Measurements from ENCODE around the gene PPIP5K1. TPM values are rescaled to one million over a fixed set of nuclear protein-coding genes. Genes with fewer than 3 reads are reported as not detected.
A peak's percentile ranks its signal among the peaks of the same experiment; 100 is the strongest.

Gene PPIP5K1
- total RNA-seq, 2 experiments from 2014 or later: 48.5 to 55.9 TPM

DNA sequence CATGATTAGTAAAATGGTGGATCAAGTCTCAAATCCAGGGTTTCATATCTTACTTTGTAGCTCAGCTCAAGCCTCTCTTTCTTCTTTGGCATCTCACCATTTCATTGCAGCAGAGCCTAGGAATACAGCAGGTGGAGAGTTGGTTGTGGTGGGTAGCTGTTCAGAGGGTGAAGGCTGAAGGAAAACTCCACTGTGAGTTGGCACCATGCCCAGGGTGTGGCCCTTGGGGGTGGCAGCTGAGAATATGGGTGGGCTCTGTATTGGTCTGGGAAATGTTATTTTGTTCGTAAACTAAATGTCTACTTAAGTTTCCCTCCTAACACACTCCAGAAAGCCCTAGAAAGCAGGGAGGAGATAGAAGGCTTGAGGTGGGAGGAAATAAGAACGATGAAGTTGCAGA, 74.3 kb downstream of the PPIP5K1 start:
- ChIA-PET CTCF (interaction anchor here (1.1 to 6.5 kb wide), 7 partner anchors 10 to 99 kb away, joined by 3 to 66 read pairs (median 5); no protein-coding TSS in a partner anchor), POLR2A (interaction anchor here (0.9 to 1.1 kb wide), 2 partner anchors 9 to 10 kb away, joined by 3 read pairs; no protein-coding TSS in a partner anchor)
- intact Hi-C loops (cut with micrococcal nuclease): no loop called here
- Mint-ChIP-seq H3K27me3 (peaks cover 20% of the 10 kb centered on the region), H3K9me3 (no peaks in the 10 kb centered on the region), H3K27ac (no peak overlapping the region), H3K4me1 (ENCODE audit: low read depth) (peaks cover 41% of the 10 kb centered on the region), H3K4me3 (no peak overlapping the region), H3K36me3 (ENCODE audit: low read depth) (no peaks in the 10 kb centered on the region)
- no peak for TF ChIP-seq CTCF (IDR thresholded peaks at IDR 0.05)
- ATAC-seq: no peak
- no peak for DNase-seq

DNA sequence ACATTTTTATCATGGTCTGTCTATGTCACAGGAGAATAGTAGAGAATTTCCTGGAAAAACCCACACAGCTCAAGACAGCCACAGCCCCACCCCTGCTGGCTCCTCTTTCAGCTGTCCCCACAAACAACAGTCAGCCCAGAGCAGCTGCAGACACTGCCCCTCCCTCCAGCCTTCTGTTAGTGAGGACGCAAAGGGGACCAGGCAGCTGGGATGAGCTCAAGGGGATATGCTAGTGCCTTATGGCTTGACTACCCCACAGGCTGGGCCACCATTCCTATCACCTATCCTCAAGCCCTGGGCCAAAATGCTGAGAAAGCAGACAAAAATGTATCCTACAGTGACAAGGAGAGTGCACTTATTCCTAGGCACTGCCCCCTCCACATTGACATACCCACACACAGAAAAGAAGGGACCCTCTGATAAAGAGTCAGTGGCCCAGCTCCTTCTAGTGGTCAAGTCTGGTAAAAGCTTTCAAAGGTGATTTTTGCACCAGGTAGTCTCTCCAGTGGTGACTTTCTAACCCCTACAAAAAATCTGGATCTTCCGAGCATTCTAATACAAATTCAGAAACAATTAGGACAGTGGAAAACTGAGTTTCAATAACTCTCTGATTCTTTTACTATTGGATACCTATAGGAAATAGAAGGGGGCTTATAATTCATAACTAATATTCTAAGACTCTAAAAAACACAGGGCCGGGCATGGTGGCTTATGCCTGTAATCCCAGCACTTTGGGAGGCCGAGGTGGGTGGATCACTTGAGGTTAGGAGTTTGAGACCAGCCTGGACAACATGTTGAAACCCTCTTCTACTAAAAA, 75.6 kb downstream of the PPIP5K1 start:
- no peak overlapping the region for H3K4me3 Mint-ChIP-seq
- peaks cover 49% of the 10 kb centered on the region for H3K4me1 Mint-ChIP-seq (ENCODE audit: low read depth)
- no peaks in the 10 kb centered on the region for H3K9me3 Mint-ChIP-seq
- intact Hi-C loops (cut with micrococcal nuclease): no loop called here
- ChIA-PET CTCF (interaction anchor here (0.7 to 6.5 kb wide), 19 partner anchors 8 to 140 kb away, joined by 3 to 66 read pairs (median 4); partner anchors contain the start of gene TP53BP1), POLR2A (interaction anchor here (1.3 kb wide), 1 partner anchor 9 kb away, joined by 3 read pairs; no protein-coding TSS in a partner anchor)
- peaks cover 16% of the 10 kb centered on the region for H3K27me3 Mint-ChIP-seq
- no peaks in the 10 kb centered on the region for H3K36me3 Mint-ChIP-seq (ENCODE audit: low read depth)
- peak; percentile 65 for TF ChIP-seq CTCF (IDR thresholded peaks at IDR 0.05)
- no peak for ATAC-seq
- H3K27ac Mint-ChIP-seq: no peak overlapping the region
- DNase-seq: peak; percentile 35

DNA sequence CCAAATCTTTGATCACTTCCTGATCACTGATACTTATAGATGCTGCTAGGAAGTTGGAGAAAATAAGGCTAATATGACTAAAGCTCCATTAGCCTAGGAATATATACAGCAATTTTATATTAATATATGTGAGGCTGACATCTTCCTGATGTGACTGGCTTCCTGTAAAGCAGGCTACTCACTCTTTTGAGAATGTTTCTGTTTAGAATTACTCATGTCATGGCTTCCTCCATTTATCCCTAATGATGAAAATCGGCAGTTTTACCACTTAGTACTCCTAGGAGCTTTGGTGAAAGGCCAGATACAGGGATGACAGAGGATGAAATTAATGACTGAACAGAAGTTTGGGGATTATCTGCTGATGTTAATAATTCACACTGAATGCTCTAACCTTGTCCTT, 76.5 kb downstream of the PPIP5K1 start:
- Mint-ChIP-seq H3K9me3 (no peaks in the 10 kb centered on the region), H3K27me3 (peaks cover 15% of the 10 kb centered on the region), H3K36me3 (ENCODE audit: low read depth) (no peaks in the 10 kb centered on the region), H3K27ac (no peak overlapping the region), H3K4me1 (ENCODE audit: low read depth) (peaks cover 47% of the 10 kb centered on the region), H3K4me3 (no peak overlapping the region)
- TF ChIP-seq CTCF (IDR thresholded peaks at IDR 0.05): no peak
- ChIA-PET CTCF (interaction anchor here (0.7 to 6.5 kb wide), 10 partner anchors 10 to 73 kb away, joined by 3 to 66 read pairs (median 8); partner anchors contain the start of gene TP53BP1), POLR2A (no interaction called here)
- intact Hi-C loops (cut with micrococcal nuclease): no loop called here
- ATAC-seq (no peak), DNase-seq (no peak)

DNA sequence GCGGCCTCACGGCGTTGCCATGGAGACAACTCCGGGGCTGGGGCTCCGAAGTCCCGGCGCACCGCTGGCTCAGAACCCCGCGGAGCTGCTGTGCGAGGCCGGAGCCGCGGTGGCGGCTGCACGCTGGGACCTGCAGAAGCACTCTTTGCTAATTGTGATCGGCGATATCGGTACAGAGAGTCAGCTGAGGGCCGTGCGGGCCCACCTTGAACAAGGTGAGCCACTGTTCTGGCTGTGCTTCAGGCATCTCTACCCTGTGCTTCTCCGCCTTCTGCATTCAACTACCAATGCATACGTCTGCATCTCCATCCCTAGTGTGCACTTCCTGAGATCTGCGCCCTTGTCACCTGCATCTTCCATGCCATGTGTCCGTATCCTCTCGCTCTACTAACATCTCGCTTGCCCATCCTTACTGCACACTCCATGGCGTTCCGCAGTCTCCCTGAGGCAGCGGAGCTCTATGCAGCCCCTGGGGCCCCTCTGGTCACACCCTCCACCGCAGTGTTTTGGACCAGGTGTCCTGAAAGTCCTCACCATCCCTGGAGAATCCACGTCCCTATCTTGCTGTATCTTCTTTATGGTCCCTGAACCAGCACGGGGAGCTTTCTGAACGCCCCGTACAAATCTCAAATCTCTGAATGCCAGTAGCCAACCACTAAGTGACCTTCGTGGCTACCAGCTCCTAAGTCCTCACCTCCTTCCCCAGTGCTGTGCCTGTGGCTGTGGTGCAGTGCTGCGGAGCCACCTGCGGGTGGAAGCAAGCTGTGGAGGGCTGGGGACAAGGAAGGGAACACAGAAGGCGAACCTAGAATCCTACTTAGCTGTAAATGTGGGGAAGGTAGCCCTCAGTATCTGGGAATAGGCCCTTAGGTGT, 78.8 kb downstream of the PPIP5K1 start:
- TF ChIP-seq CTCF (IDR thresholded peaks at IDR 0.05): no peak
- H3K36me3 Mint-ChIP-seq (ENCODE audit: low read depth): no peaks in the 10 kb centered on the region
- H3K27me3 Mint-ChIP-seq: peaks cover 6% of the 10 kb centered on the region
- H3K4me1 Mint-ChIP-seq (ENCODE audit: low read depth): peaks cover 29% of the 10 kb centered on the region
- CTCF ChIA-PET: interaction anchor here (0.7 to 6.5 kb wide), 13 partner anchors 9 to 139 kb away, joined by 3 to 66 read pairs (median 4); partner anchors contain the start of gene TP53BP1
- intact Hi-C loops (cut with micrococcal nuclease): no loop called here
- ATAC-seq (no peak), DNase-seq (peak; percentile 27)
- H3K9me3 Mint-ChIP-seq: no peaks in the 10 kb centered on the region
- no peak overlapping the region for H3K27ac Mint-ChIP-seq
- H3K4me3 Mint-ChIP-seq: peak overlapping the region; percentile 90
- POLR2A ChIA-PET: interaction anchor here (0.7 to 2.2 kb wide), 5 partner anchors 10 to 238 kb away, joined by 3 to 15 read pairs (median 4); partner anchors contain the start of genes TP53BP1, TUBGCP4 and ZSCAN29
